ENCODE measurements around the gene SBNO2. TPM values are rescaled to one million over a fixed set of nuclear protein-coding genes. Genes with fewer than 3 reads are reported as not detected.

Gene SBNO2
- total RNA-seq, 1 donor from 2014 or later, result 30.4 TPM

DNA sequence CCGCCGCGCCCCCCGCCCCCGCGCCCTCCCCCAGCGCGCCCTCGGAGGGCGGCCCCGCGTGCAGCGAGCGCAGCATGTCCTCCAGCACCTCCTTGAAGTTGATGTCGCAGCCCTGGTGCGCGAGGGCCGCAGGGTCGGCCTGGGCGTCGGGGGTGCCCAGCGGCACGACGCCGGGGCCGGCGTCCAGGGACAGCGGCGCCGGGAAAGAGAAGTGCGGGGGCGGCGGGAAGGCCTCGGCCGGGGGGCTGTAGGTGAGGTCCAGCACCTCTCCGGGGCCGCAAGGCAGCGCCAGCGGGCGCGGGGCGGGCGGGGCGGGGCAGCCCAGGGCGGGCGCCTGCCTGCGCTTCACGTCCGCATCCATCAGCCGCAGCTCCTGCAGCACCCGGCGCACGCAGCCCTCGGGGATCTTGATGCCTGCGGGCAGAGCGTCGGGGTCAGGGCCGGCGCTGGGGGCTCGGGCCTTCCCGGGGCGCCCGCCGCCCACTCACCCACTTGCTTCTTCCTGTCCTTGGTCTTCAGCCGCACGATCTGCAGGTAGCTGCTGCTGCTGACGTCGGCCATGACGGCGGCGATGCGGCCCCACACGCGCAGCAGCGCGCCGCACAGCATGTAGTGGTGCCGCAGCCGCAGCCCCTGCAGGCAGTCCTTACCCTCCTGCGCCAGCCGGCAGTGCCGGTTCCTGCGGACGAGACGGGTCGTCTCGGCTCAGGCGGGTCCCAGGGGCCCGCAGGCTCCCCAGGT lies 65.6 kb downstream of the SBNO2 start:
- no peak for DNase-seq (ENCODE audit: low read depth, low spot score)

DNA sequence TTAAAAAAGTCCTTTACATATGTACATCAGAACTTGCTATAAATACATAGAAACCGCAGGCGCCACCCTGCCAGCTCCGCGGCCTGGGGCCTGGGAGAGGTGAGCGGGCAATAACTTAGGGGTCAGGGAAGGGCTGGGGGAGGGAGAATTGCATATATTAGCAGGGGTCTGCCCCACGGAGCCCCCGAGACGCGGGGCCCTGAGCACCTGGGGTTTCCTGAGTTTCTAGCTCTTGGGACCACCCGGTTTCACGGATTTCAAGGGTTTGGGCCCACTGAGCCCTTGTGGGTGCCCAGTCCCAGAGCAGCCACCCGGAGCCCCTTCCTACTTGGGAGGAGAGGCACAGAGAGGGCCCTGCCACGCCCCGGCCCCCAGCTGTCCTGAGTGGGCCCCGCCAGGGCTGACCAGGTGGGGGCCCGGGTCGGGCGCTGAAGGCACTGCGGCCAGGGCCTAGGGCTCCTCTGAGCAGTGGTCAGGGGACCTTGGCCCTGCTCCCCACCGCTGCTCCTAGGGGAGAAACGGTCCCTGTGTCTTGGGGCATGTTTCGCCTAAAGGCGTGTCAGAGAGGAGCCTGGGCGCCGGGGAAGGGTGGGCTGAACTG lies 66.3 kb downstream of the SBNO2 start:
- DNase-seq (ENCODE audit: low read depth, low spot score), result no peak

DNA sequence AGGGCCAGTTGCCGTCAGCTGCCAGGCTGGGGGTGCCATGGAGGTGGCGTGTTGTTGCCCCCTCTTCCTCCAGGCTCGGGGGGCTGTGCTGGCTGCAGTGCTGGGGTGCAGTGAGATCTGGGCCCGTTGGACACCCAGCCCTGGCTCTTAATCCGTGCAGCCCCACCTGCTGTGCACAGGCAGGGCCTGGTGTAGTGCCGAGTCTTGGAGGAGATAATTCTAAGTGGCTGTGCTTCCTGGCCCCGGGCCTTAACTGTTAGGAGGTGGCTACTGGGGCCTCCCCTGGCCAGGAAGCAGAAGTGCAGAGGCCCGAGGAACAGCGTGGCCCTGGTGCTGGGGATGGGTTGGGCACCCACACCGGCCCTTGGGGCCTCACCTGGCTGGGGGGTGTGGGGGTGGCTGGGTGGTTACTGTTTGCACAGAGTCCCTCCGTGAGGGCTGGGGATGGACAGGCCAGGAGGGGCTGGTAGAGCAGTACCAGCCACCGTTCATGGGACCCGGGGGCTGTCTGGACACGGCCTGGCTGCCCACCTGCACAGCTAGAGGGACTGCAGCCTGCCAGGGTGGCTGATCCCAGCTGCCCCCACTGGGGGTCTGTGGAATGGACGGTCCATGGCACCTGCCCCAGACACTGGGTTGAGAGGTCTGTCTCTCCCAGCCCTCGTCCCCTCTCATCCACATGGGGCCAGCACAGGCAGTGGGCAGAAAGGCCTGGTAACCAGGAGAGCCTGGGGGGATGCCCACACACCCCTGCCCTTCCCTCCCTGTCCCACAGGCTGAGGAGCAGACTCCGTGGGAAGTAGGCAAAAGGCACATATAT lies 67.0 kb downstream of the SBNO2 start:
- DNase-seq (ENCODE audit: low read depth, low spot score), result no peak

DNA sequence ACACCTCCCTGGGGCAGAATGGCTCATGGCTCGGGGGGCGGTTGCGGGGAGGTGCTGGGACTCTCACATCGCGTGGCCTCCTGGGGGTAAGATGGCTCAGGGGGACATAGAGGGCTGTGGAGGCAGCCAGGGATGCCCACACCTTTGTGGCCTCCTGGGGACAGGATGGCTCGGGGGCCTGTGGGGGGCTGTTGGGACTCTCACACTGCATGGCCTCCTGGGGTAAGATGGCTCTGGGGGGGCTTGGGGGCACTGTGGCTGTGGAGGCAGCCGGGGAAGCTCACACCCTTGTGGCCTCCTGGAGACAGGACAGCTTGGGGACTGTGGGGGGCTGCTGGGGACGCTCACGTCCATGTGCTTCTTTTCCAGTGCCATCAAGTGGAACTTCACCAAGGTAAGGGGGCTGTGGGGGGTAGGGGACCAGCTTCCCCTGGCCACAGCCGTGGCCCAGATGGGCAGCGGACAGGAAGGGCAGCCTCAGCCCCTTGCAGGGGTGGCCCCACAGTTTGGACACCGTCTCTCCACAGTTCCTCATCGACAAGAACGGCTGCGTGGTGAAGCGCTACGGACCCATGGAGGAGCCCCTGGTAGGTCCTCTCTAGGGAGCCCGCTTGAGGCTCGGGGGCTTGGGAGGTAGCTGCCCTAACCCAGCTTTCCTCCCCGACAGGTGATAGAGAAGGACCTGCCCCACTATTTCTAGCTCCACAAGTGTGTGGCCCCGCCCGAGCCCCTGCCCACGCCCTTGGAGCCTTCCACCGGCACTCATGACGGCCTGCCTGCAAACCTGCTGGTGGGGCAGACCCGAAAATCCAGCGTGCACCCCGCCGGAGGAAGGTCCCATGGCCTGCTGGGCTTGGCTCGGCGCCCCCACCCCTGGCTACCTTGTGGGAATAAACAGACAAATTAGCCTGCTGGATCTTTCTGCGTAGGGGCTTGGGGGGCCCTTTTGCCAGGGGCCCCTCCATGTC lies 67.9 kb downstream of the SBNO2 start:
- no peak for DNase-seq (ENCODE audit: low read depth, low spot score)

DNA sequence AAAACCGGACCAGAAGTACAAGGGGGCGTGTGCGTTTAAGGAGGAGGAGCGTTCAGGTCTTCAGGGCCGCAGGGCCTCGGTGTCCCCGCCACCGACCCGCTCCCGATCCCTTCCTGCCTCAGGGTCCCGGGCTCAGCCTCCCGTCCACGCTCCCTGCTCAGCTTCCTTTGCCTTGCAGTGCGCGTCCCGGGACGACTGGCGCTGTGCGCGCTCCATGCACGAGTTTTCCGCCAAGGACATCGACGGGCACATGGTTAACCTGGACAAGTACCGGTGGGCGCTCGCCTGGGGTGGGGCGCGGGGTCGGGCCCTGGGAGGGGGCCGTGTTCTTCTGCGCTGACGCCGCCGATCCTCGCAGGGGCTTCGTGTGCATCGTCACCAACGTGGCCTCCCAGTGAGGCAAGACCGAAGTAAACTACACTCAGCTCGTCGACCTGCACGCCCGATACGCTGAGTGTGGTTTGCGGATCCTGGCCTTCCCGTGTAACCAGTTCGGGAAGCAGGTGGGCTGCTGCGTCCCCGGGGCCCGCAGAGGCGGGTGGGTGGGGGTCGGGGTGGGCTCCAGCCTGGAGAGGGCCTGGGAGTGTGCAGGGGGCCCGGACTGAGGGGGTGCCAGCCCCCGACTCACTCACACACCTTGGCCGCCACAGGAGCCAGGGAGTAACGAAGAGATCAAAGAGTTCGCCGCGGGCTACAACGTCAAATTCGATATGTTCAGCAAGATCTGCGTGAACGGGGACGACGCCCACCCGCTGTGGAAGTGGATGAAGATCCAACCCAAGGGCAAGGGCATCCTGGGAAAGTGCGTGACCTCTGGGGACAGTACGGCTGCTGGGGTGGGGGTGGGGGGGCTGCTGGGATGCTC lies 68.8 kb downstream of the SBNO2 start:
- DNase-seq (ENCODE audit: low read depth, low spot score), result no peak

DNA sequence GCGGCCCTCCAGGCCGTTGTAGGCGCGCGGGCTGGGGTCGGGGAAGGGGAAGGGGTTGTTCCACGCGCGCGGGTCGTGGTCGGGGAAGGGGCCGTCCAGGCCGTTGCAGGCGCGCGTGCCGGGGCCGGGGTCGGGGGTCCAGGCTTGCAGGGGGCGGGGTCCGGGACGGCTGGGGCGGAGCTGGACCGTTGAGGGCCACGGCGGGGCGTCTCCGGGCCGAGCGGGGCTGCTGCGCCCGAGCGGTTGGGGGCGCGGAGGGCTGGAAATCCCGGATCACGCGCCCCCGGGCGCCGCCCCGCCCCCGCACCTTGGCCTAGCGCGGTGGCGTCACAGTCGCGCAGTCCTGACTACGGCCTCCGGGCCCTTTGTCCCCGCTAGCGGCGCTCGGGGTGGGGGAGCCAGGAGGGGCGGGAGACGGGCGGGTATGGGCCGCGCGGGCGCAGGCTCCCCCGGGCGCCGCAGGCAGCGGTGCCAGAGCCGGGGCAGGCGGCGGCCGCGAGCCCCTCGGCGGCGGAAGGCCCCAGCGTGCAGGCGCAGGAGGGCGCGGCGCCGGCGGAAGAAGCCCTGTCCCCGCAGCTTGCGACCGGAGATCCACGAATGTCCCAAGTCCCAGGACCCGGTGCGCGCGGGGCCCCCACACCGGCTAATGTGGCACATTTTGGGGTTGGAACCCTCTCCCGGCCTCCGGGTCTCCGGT lies 69.6 kb downstream of the SBNO2 start:
- no peak for DNase-seq (ENCODE audit: low read depth, low spot score)

DNA sequence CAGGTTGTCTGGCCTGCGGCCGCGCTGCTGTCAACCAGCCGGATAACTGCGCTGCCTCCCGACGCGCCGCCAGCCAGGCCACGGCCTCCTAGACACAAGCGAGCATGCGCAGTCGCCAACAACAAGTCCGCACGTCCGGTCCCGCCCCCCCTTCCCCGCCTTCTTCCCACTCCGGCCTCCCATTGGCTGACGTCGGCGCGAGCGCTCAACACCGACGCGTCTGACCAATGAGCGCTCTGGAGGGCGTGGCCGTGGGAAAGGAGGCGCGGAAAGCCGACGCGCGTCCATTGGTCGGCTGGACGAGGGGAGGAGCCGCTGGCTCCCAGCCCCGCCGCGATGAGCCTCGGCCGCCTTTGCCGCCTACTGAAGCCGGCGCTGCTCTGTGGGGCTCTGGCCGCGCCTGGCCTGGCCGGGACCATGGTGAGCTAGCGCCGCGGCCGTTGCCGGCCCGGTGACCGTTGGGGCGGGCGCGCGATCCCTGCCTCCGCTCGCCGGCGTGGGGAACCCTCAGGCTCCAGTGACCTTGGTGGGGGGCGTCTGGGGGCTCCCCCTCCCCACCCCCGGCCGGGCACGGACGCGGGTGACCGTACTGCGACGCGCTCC lies 70.3 kb downstream of the SBNO2 start, which contains the start of gene GPX4:
Gene GPX4, plus strand, starts transcription at position 287 of the 603 bp plus-strand sequence. Its CDS starts 50 bp downstream, at position 337.
- peak; percentile 97 for DNase-seq (ENCODE audit: low read depth, low spot score)

DNA sequence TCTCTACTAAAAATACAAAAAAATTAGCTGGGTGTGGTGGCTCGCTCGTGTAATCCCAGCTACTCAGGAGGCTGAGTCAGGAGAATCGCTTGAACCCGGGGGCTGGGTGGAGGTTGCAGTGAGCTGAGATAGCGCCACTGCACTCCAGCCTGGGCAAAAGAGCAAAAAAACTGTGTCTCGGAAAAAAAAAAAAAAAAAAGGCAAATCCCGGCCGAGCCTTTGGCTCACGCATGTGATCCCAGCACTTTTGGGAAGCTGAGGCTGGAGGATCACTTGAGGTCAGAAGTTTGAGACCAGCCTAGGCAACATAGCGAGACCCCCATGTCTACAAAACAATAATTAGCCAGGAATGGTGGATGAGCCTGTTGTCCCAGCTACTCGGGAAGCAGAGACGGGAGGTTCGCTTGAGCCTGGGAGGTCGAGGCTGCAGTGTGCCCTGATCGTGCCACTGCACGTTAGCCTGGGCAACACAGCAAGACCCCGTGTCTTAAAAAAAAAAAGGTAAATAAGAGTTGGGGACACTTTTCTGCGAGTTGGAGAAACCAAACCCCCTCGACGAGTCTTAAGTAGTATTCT lies 70.8 kb downstream of the SBNO2 start:
- DNase-seq (ENCODE audit: low read depth, low spot score), result no peak

DNA sequence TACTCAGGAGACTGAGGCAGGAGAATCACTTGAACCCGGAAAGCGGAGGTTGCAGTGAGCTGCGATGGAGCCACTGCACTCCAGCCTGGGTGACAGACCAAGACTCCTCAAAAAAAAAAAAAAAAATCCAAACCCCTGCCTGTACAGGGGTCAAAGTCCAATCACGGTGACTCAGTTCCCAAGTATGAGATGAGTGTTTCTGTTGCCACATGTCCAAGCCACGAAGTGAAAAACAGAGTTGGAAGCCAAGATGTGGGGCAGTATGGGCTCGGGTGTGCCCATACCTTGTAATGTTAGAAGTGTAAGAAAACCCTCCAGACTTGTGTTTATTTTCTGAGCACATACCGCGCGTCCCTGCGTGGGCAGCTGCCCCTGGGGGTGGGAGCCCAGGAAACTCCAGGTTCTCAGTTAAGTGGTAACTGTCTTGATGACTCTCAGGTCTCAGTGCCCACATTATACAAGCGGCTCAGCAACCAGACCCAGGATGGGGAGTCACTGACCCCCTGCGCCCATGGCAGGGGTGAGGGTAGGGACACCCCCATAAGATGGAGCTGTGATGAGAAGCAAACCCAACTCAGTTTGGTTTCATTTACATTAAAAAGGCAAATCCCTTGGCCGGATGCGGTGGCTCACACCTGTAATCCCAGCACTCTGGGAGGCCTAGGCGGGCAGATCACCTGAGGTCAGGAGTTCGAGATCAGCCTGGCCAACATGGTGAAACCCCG lies 71.5 kb downstream of the SBNO2 start:
- DNase-seq (ENCODE audit: low read depth, low spot score), result peak; percentile 87

DNA sequence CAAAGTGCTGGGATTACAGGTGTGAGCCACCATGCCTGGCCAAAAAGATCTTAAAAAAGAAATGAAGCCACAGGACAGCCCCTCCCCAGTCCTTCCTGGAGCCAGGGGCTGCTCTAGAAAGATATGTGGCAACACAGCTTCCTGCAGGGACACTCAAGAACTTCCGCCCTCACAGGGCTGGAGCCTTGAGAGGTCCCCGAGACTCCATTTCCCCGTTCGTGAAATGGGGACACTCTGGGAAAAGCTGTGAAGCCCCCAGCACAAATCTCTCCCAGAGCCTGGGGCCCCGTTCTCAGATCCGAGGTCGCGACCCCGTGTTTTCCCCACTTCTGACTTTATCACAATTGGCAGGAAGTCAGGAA lies 72.8 kb downstream of the SBNO2 start:
- DNase-seq (ENCODE audit: low read depth, low spot score), result no peak

DNA sequence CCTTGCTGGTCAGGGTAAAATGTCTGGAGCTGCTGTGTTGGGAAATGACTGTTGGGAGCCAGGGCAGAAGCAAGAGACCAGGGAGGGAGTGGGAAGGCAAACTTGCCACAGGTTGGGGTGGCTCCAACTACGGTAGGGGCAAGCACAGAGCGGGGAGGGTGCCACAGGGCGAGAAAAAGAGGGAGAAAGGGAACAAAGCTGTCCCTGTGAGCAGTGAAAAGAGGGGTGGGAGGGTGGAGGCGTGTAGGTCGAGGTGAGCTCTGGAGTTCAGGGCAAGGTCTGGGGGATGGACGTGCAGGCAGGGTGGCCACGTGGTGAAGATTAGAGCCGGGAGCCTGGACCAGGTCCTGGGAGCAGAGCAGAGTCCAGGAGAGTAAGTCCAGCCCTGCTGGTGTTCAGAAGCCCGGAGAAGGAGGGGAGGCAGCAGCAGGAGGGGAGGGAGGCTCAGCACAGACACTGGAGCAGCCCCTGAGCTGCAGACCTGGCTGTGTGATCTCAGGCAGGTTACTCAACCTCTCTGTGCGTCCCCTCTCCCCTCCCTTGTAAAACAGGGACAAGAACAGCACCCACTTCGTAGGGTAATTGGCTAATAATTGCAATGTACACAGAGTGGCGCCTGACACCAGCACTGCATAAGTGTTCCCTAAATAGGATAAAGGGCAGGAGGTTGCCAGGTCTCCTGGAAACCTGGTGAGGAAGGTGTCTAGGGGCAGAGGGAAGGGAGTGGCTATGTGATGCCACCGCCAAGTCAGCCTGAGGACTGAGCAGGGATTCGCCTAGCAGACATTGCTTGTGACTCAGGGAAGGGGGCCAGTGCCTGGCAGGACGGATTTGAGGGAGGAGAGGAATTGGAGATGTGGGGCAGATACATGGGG lies 75.7 kb downstream of the SBNO2 start:
- DNase-seq (ENCODE audit: low read depth, low spot score), result no peak

DNA sequence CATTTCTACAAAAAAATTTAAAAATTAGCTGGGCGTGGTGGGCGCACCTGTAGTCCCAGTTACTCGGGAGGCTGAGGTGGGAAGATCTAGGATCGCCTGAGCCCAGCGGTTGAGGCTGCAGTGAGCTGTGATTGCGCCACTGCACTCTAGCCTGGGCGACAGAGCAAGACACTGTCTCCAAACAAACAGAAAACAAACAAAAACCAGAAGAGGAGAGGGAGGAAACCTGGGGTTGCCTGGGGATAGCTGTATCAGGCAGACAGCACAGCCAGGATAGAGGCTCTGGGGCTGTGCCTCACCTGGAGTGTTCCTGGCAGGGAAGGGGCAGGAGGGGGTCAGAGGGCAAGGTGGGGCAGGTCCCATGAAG lies 76.3 kb downstream of the SBNO2 start:
- DNase-seq (ENCODE audit: low read depth, low spot score), result no peak

DNA sequence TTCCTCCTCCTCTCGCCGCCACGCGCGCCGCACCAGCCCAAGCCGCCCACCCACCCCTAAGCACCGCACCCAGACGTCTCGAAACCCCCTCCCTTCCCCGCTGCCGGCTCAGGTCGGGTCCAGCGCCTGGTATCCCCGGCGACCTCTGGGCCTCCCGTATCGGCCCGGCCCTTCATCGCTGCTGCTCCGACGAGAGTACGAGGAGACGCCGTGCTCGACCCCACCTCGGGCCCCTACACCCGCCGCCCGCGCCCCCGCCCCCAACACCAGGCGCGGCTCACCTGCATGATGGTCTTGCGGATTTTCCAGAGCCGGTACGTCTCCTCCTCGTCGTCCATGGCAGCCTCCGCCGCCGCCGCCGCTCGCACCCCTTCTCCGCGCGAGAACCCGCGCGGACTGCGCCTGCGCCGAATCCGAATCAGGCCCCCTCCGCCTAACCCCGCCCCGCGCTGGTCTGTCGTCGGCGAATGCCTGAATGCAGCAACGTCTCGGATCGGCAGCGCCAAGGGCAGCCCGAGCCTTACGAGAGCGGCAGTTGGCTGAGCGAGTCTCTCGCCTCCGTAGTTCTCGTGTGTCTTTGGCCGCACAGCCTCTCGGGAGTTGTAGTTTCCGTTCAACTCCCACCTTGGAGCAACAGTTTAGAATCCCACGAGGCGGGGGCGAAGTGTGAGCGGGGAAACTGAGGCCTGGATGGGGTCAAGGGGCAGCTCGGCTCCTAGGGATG lies 78.9 kb downstream of the SBNO2 start, which contains the start of gene POLR2E:
Gene POLR2E, minus strand, starts transcription at position 398 of the 724 bp plus-strand sequence. Its CDS starts 60 bp downstream, at position 338.
- DNase-seq (ENCODE audit: low read depth, low spot score), result peak; percentile 94

DNA sequence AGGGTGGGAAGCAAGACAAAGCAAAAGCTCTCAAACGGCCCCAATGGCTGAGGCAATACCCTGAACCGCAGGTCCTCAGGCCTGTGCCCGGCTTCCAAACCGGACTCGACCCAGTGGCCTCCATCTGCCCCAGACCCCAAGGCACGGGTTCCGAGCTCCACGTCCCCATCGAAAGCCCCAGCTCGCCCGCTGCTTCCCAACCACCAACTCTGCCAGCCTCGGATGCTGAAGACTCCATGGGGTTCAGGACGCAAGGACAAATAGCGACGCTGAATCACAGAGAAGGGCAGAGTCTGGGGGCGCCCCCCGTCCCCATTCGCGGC lies 79.5 kb downstream of the SBNO2 start:
- DNase-seq (ENCODE audit: low read depth, low spot score), result no peak

DNA sequence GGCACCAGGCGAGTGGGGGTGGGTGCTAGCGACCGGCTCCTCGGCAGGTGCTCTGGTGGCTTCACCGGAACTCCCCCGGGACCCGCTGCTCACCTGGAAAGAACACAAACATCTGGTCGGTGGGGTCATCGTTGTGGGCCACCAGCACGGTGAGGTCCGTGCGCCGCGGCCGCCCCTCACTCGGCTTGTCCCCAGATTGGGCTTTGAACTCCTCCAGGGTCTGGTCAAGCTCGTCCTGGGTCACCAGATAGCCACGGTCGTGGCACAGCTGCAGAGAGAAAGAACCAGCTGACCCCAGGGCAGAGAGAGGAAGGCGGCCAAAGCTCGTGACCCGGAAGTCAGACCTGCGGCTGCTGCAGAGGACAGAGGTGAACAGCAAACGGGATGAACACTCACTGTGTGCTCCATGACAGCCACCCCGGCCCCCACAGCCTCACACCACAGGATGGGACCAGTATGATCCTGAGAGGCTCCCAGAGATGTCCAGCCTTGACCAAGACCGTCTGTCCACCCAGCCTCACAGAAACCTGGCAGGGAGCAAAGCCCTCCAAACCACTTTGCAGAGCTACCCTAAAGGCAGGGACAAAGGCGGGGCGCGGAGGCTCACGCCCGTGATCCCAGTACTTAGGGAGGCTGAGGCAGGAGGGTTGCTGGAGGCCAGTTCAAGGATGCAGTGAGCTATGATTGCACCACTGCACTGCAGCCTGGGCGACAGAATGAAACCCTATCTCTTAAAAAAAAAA lies 80.1 kb downstream of the SBNO2 start:
- DNase-seq (ENCODE audit: low read depth, low spot score), result no peak

DNA sequence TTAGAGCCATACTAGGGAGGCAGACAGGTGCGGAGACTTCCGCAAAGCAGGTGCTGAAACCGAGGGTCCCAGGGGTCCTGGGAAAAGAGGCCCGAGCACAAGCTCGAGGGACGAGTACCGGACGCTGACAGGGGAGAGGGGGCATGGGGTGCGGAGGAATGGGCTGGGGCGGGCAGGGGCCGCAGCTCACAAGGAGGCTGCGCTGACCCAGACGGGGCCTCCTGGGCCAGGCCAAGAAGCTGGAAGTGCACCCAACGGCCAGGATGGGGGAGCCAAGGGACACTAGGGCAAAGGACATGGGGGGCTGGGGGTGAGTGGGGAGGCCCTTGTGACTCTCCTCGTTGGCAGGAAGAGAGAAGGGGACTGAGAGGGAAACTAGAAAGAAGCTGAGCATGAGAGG lies 80.7 kb downstream of the SBNO2 start:
- no peak for DNase-seq (ENCODE audit: low read depth, low spot score)

All from pulmonary artery endothelial cell (primary cell).